HL-60 (cell line): Measurements from ENCODE around the gene ZDHHC19.

Experiments
- CTCF ChIP-seq: IDR thresholded peaks from one replicate; pipeline ENCODE4 v1.5.1; 2011; ENCODE audit warnings: low read length, control low read depth, inconsistent platforms; ENCODE audit not compliant: insufficient read depth
- GABPA ChIP-seq: IDR thresholded peaks from 2 replicates; pipeline ENCODE4 v1.6.1; 2012; ENCODE audit warnings: low read depth
- POLR2AphosphoS5 ChIP-seq: IDR thresholded peaks from 2 replicates; pipeline ENCODE4 v1.6.1; 2012; ENCODE audit warnings: low read depth
- REST ChIP-seq: IDR thresholded peaks from 2 replicates; pipeline ENCODE4 v1.6.1; 2012; ENCODE audit warnings: low read depth; ENCODE audit not compliant: insufficient replicate concordance

- TF ChIP-seq POLR2AphosphoS5 = no peak
- TF ChIP-seq CTCF = no peak
- TF ChIP-seq GABPA = no peak
- no peak for TF ChIP-seq REST
These were observed 24.3 kb downstream of the ZDHHC19 start for GRCh38 chr3:196186651-196187573.
